RCC 7860 (cell line): ENCODE results near the gene TCTN1.

Experiments
- DNase-seq: peaks from one replicate; pipeline ENCODE4 v3.0.0-alpha.2; 2015; ENCODE audit warnings: low spot score
- FAIRE-seq: peaks from 2 replicates; lab custom pipeline; 2012; peaks lifted over from hg19 to GRCh38; lab: Jason Lieb, UNC

TCTN1 gene

GRCh38 chr12:110677982-110678381 is 64.1 kb downstream of the TCTN1 start:
- DNase-seq: no peak

GRCh38 chr12:110679201-110679600 is 65.3 kb downstream of the TCTN1 start:
- DNase-seq (no peak), FAIRE-seq (no peak)

More at GRCh38 chr12:110677982-110678381, 64.1 kb downstream of the TCTN1 start:
- no peak for FAIRE-seq

GRCh38 chr12:110680032-110680431 is 66.1 kb downstream of the TCTN1 start:
- FAIRE-seq: no peak

GRCh38 chr12:110683888-110684287 is 70.0 kb downstream of the TCTN1 start:
- no peak for DNase-seq
- FAIRE-seq: no peak

More at GRCh38 chr12:110680032-110680431, 66.1 kb downstream of the TCTN1 start:
- no peak for DNase-seq

GRCh38 chr12:110684312-110684836 is 70.4 kb downstream of the TCTN1 start:
- FAIRE-seq (no peak), DNase-seq (no peak)

GRCh38 chr12:110686294-110686903 is 72.5 kb downstream of the TCTN1 start:
- FAIRE-seq (no peak), DNase-seq (no peak)

GRCh38 chr12:110687396-110688169 is 73.7 kb downstream of the TCTN1 start:
- DNase-seq: no peak
- no peak for FAIRE-seq

GRCh38 chr12:110688446-110689280 is 74.7 kb downstream of the TCTN1 start, which contains the start of gene HVCN1:
HVCN1 (minus strand) TSS chr12:110689115; CDS start chr12:110683245, 5,870 bp downstream.
- DNase-seq (no peak), FAIRE-seq (no peak)

- no peak for FAIRE-seq
Observed at GRCh38 chr12:110689281-110690126, 75.6 kb downstream of the TCTN1 start.

GRCh38 chr12:110690127-110690430 is 76.2 kb downstream of the TCTN1 start:
- no peak for FAIRE-seq

More at GRCh38 chr12:110689281-110690126, 75.6 kb downstream of the TCTN1 start:
- no peak for DNase-seq

GRCh38 chr12:110693731-110694130 is 79.8 kb downstream of the TCTN1 start:
- FAIRE-seq (no peak), DNase-seq (no peak)

More at GRCh38 chr12:110690127-110690430, 76.2 kb downstream of the TCTN1 start:
- DNase-seq: no peak

- DNase-seq (no peak), FAIRE-seq (no peak)
Observed at GRCh38 chr12:110694330-110694901, 80.5 kb downstream of the TCTN1 start.

- FAIRE-seq (no peak), DNase-seq (no peak)
Observed at GRCh38 chr12:110696283-110696682, 82.4 kb downstream of the TCTN1 start.

- FAIRE-seq (no peak), DNase-seq (no peak)
Observed at GRCh38 chr12:110697236-110697635, 83.3 kb downstream of the TCTN1 start.

GRCh38 chr12:110698171-110698902 is 84.4 kb downstream of the TCTN1 start:
- no peak for FAIRE-seq

More at GRCh38 chr12:110698171-110698902, 84.4 kb downstream of the TCTN1 start:
- peak; percentile 57 for DNase-seq
